Astrocyte of the cerebellum (primary cell): Measurements from ENCODE around the gene PRKACB.

Source experiments
- DNase-seq: peaks from one replicate; pipeline ENCODE4 v3.0.0-alpha.2; 2011; ENCODE audit warnings: low read depth
- H3K4me3 ChIP-seq: 2 replicates; pipeline ENCODE4 v1.5.1; 2011; ENCODE audit warnings: mild to moderate bottlenecking, low read depth, low read length, moderate library complexity
- in situ Hi-C: cut with HindIII; loops from 2 replicates; pipeline ENCODE4 v1.10.0; 2017; ENCODE audit warnings: low sequenced_read_pairs
- TF ChIP-seq, protein P1 (sequence below): IDR thresholded peaks from 2 replicates; pipeline ENCODE4 v1.5.1; 2012; ENCODE audit warnings: low read length, low read depth, moderate library complexity, mild to moderate bottlenecking; ENCODE audit errors: missing control alignments

Gene PRKACB

DNA sequence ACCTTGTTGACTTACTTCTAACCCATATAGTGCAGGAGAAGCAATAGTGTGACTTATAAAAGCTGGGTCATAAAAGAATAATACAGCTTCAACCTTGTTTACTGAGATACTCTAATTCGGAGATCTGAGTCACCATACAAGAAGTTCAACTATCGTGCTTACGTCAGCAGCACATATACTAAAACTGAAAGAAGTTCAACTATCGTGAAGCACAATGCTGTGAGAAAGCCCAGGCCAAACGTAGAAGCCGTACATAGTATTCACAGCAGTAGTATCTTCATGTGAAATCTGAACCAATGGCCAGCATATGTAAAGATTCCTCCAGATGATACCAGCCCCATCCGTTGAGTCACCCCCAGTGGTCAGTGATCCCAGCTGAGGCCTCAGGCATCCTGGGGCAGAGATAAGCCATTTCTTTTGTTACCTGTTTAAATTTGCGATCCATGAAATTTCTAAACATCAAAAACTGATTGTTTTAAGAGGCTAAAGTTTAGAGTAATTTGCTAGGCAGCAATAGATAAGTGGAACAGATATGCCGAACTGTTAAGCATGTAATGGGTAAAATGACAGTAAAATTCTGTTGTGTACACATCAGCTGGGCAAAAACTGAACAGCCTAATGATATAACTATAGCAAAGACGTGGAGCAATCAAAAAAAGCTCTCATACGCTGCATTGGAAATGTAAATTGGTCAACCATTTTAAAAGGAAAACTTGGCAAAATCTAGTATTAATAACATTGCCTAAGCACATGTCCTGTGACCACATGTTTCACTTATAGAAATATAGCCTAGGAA lies 103.6 kb downstream of the PRKACB start:
- TF ChIP-seq, protein P1, sequence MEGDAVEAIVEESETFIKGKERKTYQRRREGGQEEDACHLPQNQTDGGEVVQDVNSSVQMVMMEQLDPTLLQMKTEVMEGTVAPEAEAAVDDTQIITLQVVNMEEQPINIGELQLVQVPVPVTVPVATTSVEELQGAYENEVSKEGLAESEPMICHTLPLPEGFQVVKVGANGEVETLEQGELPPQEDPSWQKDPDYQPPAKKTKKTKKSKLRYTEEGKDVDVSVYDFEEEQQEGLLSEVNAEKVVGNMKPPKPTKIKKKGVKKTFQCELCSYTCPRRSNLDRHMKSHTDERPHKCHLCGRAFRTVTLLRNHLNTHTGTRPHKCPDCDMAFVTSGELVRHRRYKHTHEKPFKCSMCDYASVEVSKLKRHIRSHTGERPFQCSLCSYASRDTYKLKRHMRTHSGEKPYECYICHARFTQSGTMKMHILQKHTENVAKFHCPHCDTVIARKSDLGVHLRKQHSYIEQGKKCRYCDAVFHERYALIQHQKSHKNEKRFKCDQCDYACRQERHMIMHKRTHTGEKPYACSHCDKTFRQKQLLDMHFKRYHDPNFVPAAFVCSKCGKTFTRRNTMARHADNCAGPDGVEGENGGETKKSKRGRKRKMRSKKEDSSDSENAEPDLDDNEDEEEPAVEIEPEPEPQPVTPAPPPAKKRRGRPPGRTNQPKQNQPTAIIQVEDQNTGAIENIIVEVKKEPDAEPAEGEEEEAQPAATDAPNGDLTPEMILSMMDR, result no peak
- in situ Hi-C loops, result no loop called here
- peak; percentile 77 for DNase-seq
- H3K4me3 ChIP-seq, result no peak overlapping the region

DNA sequence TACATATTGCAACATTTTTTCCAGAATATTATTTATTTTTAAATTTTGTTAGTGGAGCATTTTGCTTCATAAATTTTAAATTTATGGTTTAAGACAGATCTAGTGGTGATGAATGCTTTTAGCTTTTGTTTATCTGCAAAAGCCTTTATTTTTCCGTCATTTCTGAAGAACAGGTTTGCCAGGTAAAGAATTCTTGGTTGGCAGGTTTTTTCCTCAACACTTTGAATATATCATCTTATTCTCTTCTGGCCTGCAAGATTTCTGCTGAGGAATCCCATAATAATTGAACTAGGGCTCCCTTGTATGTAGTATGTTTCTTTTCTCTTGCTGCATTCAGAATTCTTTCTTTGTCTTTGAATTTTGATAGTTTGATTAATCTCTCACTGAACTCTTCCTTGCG lies 106.6 kb downstream of the PRKACB start:
- TF ChIP-seq, protein P1, result no peak
- DNase-seq, result no peak
- in situ Hi-C loops, result no loop called here
- H3K4me3 ChIP-seq, result no peak overlapping the region

DNA sequence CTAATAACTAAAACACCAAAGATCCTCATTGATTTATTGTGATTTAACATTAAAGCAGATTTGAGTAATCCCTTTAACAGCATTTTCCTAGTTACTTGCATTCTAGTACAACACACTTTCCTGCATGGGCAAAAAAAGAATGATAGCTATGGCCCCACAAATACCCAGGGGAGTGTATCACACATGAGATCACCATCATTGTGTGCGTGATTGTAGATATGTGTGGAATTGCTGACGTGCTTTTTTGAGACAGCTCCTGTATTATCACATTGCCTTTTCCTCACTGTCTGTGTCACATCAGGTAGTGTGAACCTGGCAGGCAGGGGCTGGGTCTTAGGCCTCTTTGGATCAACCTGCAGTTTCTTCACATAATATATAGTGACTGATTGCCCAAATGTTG lies 109.0 kb downstream of the PRKACB start:
- in situ Hi-C loops, result no loop called here
- DNase-seq, result no peak
- TF ChIP-seq, protein P1, result no peak

DNA sequence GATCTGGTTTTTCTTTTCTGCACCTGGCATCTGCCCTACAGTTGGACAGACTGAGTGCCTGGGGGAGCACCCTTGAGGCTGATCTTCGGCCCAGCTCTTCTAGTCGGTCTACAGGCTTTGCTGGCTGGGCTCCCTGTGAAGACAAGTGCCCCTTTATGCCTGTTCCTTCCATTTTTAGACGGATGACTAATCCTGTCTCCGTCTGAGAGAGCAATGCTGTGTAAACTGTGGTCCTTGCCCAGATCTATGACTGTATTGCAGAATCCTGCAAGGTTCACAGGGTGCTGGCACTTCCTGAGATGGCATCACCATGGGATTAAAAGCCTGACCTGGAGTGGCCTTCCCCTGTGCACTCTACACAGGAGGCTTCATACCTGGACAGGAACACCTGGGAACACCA lies 109.8 kb downstream of the PRKACB start:
- H3K4me3 ChIP-seq, result no peak overlapping the region
- TF ChIP-seq, protein P1, result no peak
- in situ Hi-C loops, result no loop called here
- DNase-seq, result peak; percentile 69

More for the DNA sequence above, 109.0 kb downstream of the PRKACB start:
- no peak overlapping the region for H3K4me3 ChIP-seq

DNA sequence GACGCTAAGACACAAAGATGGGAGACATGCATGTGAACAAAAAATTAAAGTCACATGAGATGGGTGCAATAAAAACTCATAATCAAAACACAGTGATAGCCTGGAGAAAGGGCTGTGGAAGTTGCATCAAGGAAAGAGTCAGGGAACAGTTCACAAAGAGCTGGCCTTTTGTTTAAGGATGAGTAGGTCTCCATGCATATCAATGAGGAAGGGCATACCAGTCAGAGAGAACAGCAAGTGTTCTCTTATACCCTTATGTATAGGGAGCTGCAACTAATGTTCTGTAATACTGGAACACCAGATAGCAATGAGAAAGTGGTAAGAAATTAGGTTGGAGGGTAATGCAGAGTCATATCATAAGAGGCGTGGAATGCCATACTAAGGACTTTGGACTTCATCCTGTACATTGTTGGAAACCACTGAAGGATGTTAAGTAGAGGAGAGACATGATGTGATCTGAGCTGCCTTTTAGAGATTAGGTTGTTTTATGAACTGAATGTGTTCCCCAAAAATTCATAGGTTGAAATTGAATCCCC lies 110.7 kb downstream of the PRKACB start:
- in situ Hi-C loops, result no loop called here
- no peak for DNase-seq
- TF ChIP-seq, protein P1, result no peak
- H3K4me3 ChIP-seq, result no peak overlapping the region

DNA sequence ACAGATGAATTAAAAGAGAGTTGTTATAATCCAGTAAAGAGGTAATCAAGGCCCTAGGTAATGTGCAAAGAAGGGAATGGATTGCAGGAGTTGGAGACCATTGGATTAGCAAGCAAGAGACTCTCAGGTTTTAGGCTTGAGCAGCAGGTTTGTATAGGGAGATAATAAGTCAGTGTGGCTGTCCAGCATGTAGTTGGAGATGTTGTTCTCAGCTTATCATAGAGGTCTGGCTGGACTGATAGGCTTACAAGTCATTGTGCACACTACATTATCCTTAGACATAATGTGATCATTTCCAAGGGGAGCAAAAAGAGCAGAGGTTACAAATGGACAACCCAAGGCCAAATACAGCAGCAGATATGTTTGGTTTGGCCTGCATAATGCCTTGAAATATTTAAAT lies 111.5 kb downstream of the PRKACB start:
- in situ Hi-C loops, result no loop called here
- H3K4me3 ChIP-seq, result no peak overlapping the region
- DNase-seq, result no peak
- TF ChIP-seq, protein P1, result no peak
